Right ventricle myocardium inferior (tissue), 1 donor: Measurements from ENCODE around the gene ADAMTS4. TPM values are rescaled to one million over a fixed set of nuclear protein-coding genes. Genes with fewer than 3 reads are reported as not detected.
"Not testable (repeated sequence)": the region's sequence is repeated elsewhere in the genome, so short reads cannot be mapped to it uniquely, and the experiment has no call there.

Experiments used
- ATAC-seq: fragments of 200-7000 bp; cut with Tn5 transposase; one replicate; pipeline ENCODE4 v1.9.1; 2020; ENCODE audit warnings: mild to moderate bottlenecking, moderate library complexity
- DNase-seq: peaks from one replicate; pipeline ENCODE4 v3.0.0; 2021; ENCODE audit errors: missing footprints
- intact Hi-C: fragments of 100-400 bp; cut with DNase I; formaldehyde crosslinking; loops from one replicate; pipeline ENCODE4 v1.11.0; 2022
- long read RNA-seq: library from polyadenylated mRNA; unstranded; transcript quantifications from one replicate; pipeline ENCODE4 v2.0.0, GENCODE V29; 2021
- total RNA-seq: library from RNA; stranded (reverse); fragmentation: NEBNext Ultra II Directional; extraction: Animal tissue kit (Norgen Biotek cat#: 25700); gene quantifications from one replicate; pipeline ENCODE4 v1.2.1, GENCODE V29; 2021
- donor health status: DM: no; HTN: yes; CAD: no; lungs with severe emphysema.

The ADAMTS4 gene
- total RNA-seq: 13.0 TPM
- long read RNA-seq, full-length matches to known transcripts: 5 of 9 reads
- long read RNA-seq, partial matches to known transcripts: 3 of 9 reads
- long read RNA-seq, other reads (novel, unspliced or antisense): 1 of 9 reads

GRCh38 chr1:161198897-161199431 lies at the start of gene ADAMTS4:
Gene ADAMTS4, minus strand, starts transcription at chr1:161199054. Its CDS starts 427 bp downstream, at chr1:161198627.
- intact Hi-C loops: no loop called here
- ATAC-seq: peak; percentile 47
- DNase-seq: peak; percentile 84

GRCh38 chr1:161244888-161245287 lies 46.0 kb upstream of the ADAMTS4 start:
- intact Hi-C loops: no loop called here
- ATAC-seq (no peak), DNase-seq (peak; percentile 33)

- ATAC-seq: no peak
- intact Hi-C loops: no loop called here
- DNase-seq: no peak
Observed at GRCh38 chr1:161242313-161242712, 43.5 kb upstream of the ADAMTS4 start.

DNA sequence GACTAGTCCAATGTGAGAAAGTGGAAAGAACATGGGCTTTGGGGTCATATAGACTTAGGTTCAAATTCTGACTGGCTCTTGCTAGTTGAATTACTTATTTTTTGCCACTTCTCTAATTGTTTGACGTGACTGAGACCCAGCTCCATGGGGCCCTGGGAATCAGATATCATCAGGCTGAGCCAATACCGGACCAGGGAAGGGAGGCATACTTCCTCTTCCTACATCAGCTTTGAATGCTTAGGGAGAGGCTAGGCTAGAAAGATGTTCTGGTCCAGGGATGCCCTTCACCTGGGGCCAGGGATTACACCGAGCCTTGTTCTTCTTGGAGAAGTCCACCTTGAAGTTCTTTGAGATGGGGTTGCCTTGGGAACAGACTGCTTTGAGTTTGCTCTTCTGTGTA lies 42.8 kb upstream of the ADAMTS4 start:
- ATAC-seq (no peak), DNase-seq (no peak)
- intact Hi-C loops: no loop called here

GRCh38 chr1:161238039-161238473 lies 39.2 kb upstream of the ADAMTS4 start, which contains the start of gene NR1I3:
Gene NR1I3, minus strand, starts transcription at chr1:161238203. Its CDS starts 1,638 bp downstream, at chr1:161236565.
- ATAC-seq (no peak), DNase-seq (no peak)
- intact Hi-C loops: no loop called here

GRCh38 chr1:161235957-161236775 lies 37.3 kb upstream of the ADAMTS4 start:
- ATAC-seq (no peak), DNase-seq (no peak)
- intact Hi-C loops: no loop called here

GRCh38 chr1:161233102-161233501 lies 34.2 kb upstream of the ADAMTS4 start:
- intact Hi-C loops: no loop called here
- ATAC-seq (no peak), DNase-seq (no peak)

- no peak for DNase-seq
- no peak for ATAC-seq
- intact Hi-C loops: no loop called here
Observed at GRCh38 chr1:161230762-161231161, 31.9 kb upstream of the ADAMTS4 start.

DNA sequence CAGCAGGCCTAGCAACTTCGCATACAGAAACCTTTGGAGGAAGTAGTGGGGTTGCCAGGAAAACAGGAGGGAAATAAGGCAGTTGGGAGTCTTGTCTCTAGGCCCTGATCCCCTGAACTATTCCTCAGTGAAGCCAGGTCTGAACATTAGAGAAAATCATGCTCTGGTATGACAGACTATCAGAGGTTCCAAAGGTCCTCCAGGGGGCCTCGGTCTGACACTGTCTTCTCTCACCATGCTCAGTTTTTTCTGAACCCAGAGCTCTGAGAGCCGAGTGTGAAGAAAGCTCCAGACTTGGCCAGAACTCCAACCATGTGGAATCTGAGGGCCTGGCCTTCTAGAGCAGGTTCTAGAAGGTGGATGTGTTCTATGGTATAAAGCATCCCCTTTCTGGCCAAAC lies 31.0 kb upstream of the ADAMTS4 start:
- intact Hi-C loops: loop anchor here (5.0 kb wide), 1 partner anchor 137 kb away; the partner anchor contains the start of gene CFAP126
- DNase-seq (no peak), ATAC-seq (no peak)

- DNase-seq (no peak), ATAC-seq (no peak)
- intact Hi-C loops: loop anchor here (5.0 kb wide), 1 partner anchor 139 kb away; the partner anchor contains the start of gene CFAP126
Observed at GRCh38 chr1:161228032-161228431, 29.2 kb upstream of the ADAMTS4 start.

- DNase-seq: peak; percentile 85
- ATAC-seq: peak; percentile 59
- intact Hi-C loops: loop anchor here (1.0 to 5.0 kb wide), 4 partner anchors 64 to 155 kb away; partner anchors contain the start of genes CFAP126 and SDHC
Observed at GRCh38 chr1:161227196-161227871, 28.5 kb upstream of the ADAMTS4 start.

DNA sequence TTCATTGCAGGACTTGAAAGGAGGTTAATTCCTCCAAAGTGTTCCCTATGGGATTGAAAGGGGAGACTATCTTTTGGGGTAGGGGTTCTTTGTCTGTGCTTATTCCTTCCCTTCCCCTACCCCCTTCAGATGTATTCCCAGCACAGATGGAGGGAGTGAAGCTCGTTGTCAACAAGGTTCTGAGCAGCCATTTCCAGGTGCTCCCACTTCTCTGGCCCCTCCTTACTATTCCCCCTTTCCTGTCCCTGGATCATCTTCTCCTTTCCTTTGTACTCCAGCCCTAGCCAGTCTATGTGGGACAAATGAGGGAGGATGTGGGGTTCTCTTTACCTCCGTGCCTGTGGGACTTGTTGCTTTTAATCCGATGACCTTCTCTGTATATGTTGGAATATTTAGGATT lies 27.9 kb upstream of the ADAMTS4 start:
- no peak for ATAC-seq
- intact Hi-C loops: loop anchor here (1.0 to 5.0 kb wide), 4 partner anchors 65 to 156 kb away; partner anchors contain the start of genes CFAP126 and SDHC

GRCh38 chr1:161226320-161226711 lies 27.5 kb upstream of the ADAMTS4 start:
- DNase-seq (no peak), ATAC-seq (no peak)

More for the DNA sequence above, 27.9 kb upstream of the ADAMTS4 start:
- no peak for DNase-seq

GRCh38 chr1:161225534-161226319 lies 26.9 kb upstream of the ADAMTS4 start, which contains the start of gene TOMM40L:
Gene TOMM40L, plus strand, starts transcription at chr1:161226060. Its CDS starts 430 bp downstream, at chr1:161226490.
- peak; percentile 93 for DNase-seq
- intact Hi-C loops: loop anchor here (2.0 to 5.0 kb wide), 4 partner anchors 15 to 157 kb away; partner anchors contain the start of genes CFAP126 and SDHC
- ATAC-seq: peak; percentile 97

More at GRCh38 chr1:161226320-161226711, 27.5 kb upstream of the ADAMTS4 start:
- intact Hi-C loops: loop anchor here (2.0 to 5.0 kb wide), 3 partner anchors 88 to 156 kb away; partner anchors contain the start of genes CFAP126 and SDHC

DNA sequence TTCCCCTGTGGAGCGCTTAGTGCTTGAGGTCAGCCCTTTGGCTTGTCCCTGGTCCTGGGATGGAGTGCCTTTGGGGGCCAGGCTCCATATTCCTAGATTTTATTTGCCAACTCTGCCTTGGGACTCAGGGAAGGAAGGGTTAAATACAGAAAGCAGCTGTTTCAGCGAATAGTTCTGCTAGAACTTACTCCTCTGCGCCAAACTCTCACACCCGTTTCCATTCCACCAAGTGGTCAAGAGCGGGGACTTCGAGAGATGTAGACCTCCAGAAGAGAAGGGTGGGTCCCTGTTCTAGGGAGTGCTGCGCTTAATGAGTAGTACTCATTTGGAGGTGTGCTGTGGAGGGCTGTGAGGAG lies 26.3 kb upstream of the ADAMTS4 start:
- intact Hi-C loops: loop anchor here (2.0 to 5.0 kb wide), 2 partner anchors 14 to 142 kb away; partner anchors contain the start of gene CFAP126
- ATAC-seq (no peak), DNase-seq (no peak)

GRCh38 chr1:161224695-161225087 lies 25.8 kb upstream of the ADAMTS4 start:
- not testable (repeated sequence) for ATAC-seq, DNase-seq
- intact Hi-C loops: loop anchor here (2.0 to 5.0 kb wide), 2 partner anchors 14 to 143 kb away; partner anchors contain the start of gene CFAP126

GRCh38 chr1:161223805-161224694 lies 25.2 kb upstream of the ADAMTS4 start:
- intact Hi-C loops: loop anchor here (2.0 kb wide), 1 partner anchor 13 kb away; no protein-coding TSS in a partner anchor

More at GRCh38 chr1:161223805-161224694, 25.2 kb upstream of the ADAMTS4 start:
- DNase-seq (no peak), ATAC-seq (no peak)
